HCT116 (cell line): ENCODE results near the gene CHST9. TPM values are rescaled to one million over a fixed set of nuclear protein-coding genes. Genes with fewer than 3 reads are reported as not detected.

Experiments
- ATAC-seq: fragments of 200-7000 bp; cut with Tn5 transposase; 2 replicates; pipeline ENCODE4 v1.9.1; 2020; ENCODE audit warnings: mild to moderate bottlenecking, moderate library complexity
- BruUV-seq: library from RNA; stranded (reverse); fragments of 400-500 nt; replicated peaks from 2 replicates; lab custom pipeline; 2021; lab: Mats Ljungman, UMichigan
- CTCF ChIA-PET: fragments of 300-600 bp; sonication (Branson Sonifier 250); formaldehyde crosslinking; loops from one replicate; lab custom pipeline; 2021; ENCODE audit warnings: antibody characterized with exemption; lab: Charles Lee
- POLR2A ChIA-PET: fragments of 300-600, 350-600 bp; sonication (Branson Sonifier 250); formaldehyde crosslinking; loops from one replicate; lab custom pipeline; 2021; ENCODE audit warnings: antibody characterized with exemption; lab: Charles Lee
- RAD21 ChIA-PET, 2 experiments: fragments of 300-600 bp; sonication (Branson Sonifier 250); formaldehyde crosslinking; loops; one replicate each; lab custom pipeline; 2023; ENCODE audit warnings: low total read pairs in 2 of 2; ENCODE audit not compliant: uncharacterized antibody in 2 of 2, unreplicated experiment in 2 of 2, low non-redundant PET in 1 of 2; lab: Charles Lee
- DNase-seq: peaks from one replicate; pipeline ENCODE4 v3.0.0-alpha.2; 2010; ENCODE audit warnings: low read depth, low spot score
- H2AFZ ChIP-seq: fragments of 200-600 bp; shearing (Covaris generic), sonication (generic); 2 replicates; pipeline ENCODE4 v1.6.1; 2017; ENCODE audit warnings: low read depth, mixed run types, mixed read lengths, antibody characterized with exemption, low read length; ENCODE audit not compliant: poor library complexity, severe bottlenecking
- H3K27ac ChIP-seq: 2 replicates; pipeline ENCODE4 v1.5.1; 2012; ENCODE audit warnings: low read depth, low read length
- H3K27me3 ChIP-seq: fragments of 200-600 bp; sonication (generic); 2 replicates; pipeline ENCODE4 v1.6.1; 2016; ENCODE audit warnings: mixed run types, low read length, mixed read lengths; ENCODE audit not compliant: insufficient read depth
- H3K36me3 ChIP-seq, 2 experiments: fragments of 200-500 bp in 1 of 2; fragments of 200-600 bp in 1 of 2; sonication (Bioruptor generic) in 1 of 2; sonication (generic) in 1 of 2; 2 replicates each; pipeline versions ENCODE4 v1.5.1 to v1.6.1; 2014 to 2016; ENCODE audit warnings: low read length in 2 of 2, inconsistent platforms in 1 of 2, mixed read lengths in 1 of 2, mixed run types in 1 of 2; ENCODE audit not compliant: insufficient read depth in 2 of 2, control insufficient read depth in 1 of 2
- H3K4me1 ChIP-seq, 2 experiments: fragments of 200-600 bp in 1 of 2; sonication (generic) in 1 of 2; 2 replicates each; pipeline versions ENCODE4 v1.5.1 to v1.6.1; 2012 to 2017; ENCODE audit warnings: low read length in 2 of 2, inconsistent platforms in 1 of 2, mild to moderate bottlenecking in 1 of 2, mixed read lengths in 1 of 2, mixed run types in 1 of 2, moderate library complexity in 1 of 2; ENCODE audit not compliant: insufficient read depth in 2 of 2, control insufficient read depth in 1 of 2
- H3K4me2 ChIP-seq: fragments of 200-600 bp; sonication (generic); 2 replicates; pipeline ENCODE4 v1.6.1; 2017; ENCODE audit warnings: mixed run types, low read length, mixed read lengths
- H3K4me3 ChIP-seq, 2 experiments: fragments of 200-600 bp in 1 of 2; sonication (generic) in 1 of 2; replicated peaks in 1 of 2; 2 replicates each; pipeline ENCODE4 v1.5.1; 2011 to 2016; ENCODE audit warnings: low read length in 2 of 2, control low read depth in 1 of 2, low read depth in 1 of 2, mild to moderate bottlenecking in 1 of 2, mixed read lengths in 1 of 2, mixed run types in 1 of 2
- H3K79me2 ChIP-seq: fragments of 200-600 bp; sonication (generic); 2 replicates; pipeline ENCODE4 v1.6.1; 2017; ENCODE audit warnings: mild to moderate bottlenecking, mixed run types, low read length, moderate library complexity, mixed read lengths; ENCODE audit not compliant: insufficient read depth
- H3K9ac ChIP-seq: fragments of 200-600 bp; sonication (generic); 2 replicates; pipeline ENCODE4 v1.6.1; 2016; ENCODE audit warnings: low read length, mixed read lengths
- H3K9me2 ChIP-seq: fragments of 200-600 bp; sonication (generic), shearing (Covaris generic); 2 replicates; pipeline ENCODE4 v1.6.1; 2017; ENCODE audit warnings: mixed run types, mild to moderate bottlenecking, moderate library complexity; ENCODE audit not compliant: insufficient read depth
- H3K9me3 ChIP-seq, 2 experiments: fragments of 200-500 bp in 1 of 2; fragments of 200-600 bp in 1 of 2; sonication (Bioruptor generic) in 1 of 2; sonication (generic) in 1 of 2; 2 replicates each; pipeline ENCODE4 v1.6.1; 2014 to 2017; ENCODE audit warnings: low read length in 2 of 2, mixed read lengths in 2 of 2, inconsistent platforms in 1 of 2, low read depth in 1 of 2, mild to moderate bottlenecking in 1 of 2, mixed run types in 1 of 2, moderate library complexity in 1 of 2; ENCODE audit not compliant: control insufficient read depth in 1 of 2, insufficient read depth in 1 of 2
- H4K20me1 ChIP-seq: fragments of 200-600 bp; sonication (generic), shearing (Covaris generic); 2 replicates; pipeline ENCODE4 v1.6.1; 2017; ENCODE audit warnings: mixed run types, mild to moderate bottlenecking, moderate library complexity; ENCODE audit not compliant: insufficient read depth
- EGR1 ChIP-seq: IDR thresholded peaks from 2 replicates; pipeline ENCODE4 v1.6.1; 2012; ENCODE audit warnings: low read depth
- ELF1 ChIP-seq: IDR thresholded peaks from 2 replicates; pipeline ENCODE4 v1.6.1; 2012; ENCODE audit warnings: low read depth, borderline replicate concordance
- EZH2phosphoT487 ChIP-seq: fragments of 200-600 bp; IDR thresholded peaks from 2 replicates; pipeline ENCODE4 v1.6.1; 2018; ENCODE audit warnings: antibody characterized with exemption, borderline replicate concordance
- FOSL1 ChIP-seq: IDR thresholded peaks from 2 replicates; pipeline ENCODE4 v1.6.1; 2012; ENCODE audit warnings: low read depth
- POLR2AphosphoS5 ChIP-seq: IDR thresholded peaks from 2 replicates; pipeline ENCODE4 v1.6.1; 2011; ENCODE audit warnings: mild to moderate bottlenecking, low read depth, low read length, moderate library complexity
- ZFX ChIP-seq: fragments of 450-650 bp; IDR thresholded peaks from 2 replicates; pipeline ENCODE4 v1.6.1; 2017
- intact Hi-C: fragments of 100-400 bp; cut with micrococcal nuclease; formaldehyde crosslinking; loops from 2 replicates; pipeline ENCODE4 v1.10.0; 2022
- total RNA-seq: library from RNA; stranded (reverse); gene quantifications from one replicate; pipeline ENCODE4 v1.2.1, GENCODE V29; 2021; ENCODE audit not compliant: unreplicated experiment
- TF ChIP-seq, protein P1 (sequence below): IDR thresholded peaks from 2 replicates; pipeline ENCODE4 v1.6.1; 2012; ENCODE audit warnings: low read depth
- TF ChIP-seq, protein P2 (sequence below), 3 experiments: fragments of 200-600 bp in 1 of 3; sonication (generic) in 1 of 3; IDR thresholded peaks in 2 of 3; conservative IDR thresholded peaks in 1 of 3; 2 replicates each; pipeline ENCODE4 v1.5.1; 2012 to 2017; ENCODE audit warnings: low read depth in 2 of 3, low read length in 2 of 3, antibody characterized with exemption in 1 of 3, borderline replicate concordance in 1 of 3, control low read depth in 1 of 3, mild to moderate bottlenecking in 1 of 3, mixed read lengths in 1 of 3, mixed run types in 1 of 3, moderate library complexity in 1 of 3; ENCODE audit not compliant: insufficient read depth in 1 of 3
- TF ChIP-seq, protein P3 (sequence below): IDR thresholded peaks from 2 replicates; pipeline ENCODE4 v1.6.1; 2011; ENCODE audit warnings: mild to moderate bottlenecking, low read length, moderate library complexity; ENCODE audit not compliant: insufficient replicate concordance; ENCODE audit errors: extremely low read depth

The CHST9 gene
- total RNA-seq, 1 experiment from 2014 or later, result not detected

DNA sequence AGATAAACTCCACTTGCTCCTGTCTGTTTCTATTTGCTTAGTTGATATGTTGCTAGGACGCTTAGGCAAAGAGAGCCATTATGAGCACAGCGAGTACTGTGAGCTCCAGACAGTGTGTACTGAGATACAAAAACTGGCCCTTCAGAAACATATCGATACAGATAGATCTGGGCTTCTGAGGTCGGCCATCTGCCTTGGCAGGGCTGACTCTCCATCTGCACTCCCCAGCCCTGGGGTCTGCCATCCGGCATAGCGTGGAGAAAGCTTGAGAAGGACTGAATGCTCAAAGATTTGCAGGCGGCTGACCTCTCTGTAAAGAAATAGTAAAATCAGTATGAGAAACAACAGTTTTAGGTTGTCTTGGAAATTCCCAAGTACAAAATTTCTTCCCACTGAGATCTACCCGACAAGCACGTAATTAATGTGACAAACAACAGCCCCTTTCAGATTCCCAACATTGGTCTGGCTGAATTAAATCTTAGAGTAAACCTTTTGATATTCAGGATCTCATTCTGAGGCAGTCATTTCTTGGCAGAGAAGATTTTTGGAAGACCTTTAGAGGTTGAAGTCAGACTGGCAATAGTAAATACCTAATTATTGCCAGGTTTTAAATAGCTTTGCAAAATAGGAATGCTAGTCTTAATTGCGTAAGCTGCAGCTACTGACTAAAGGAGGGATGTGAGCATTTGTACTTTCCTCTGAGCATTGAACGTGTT lies 127.4 kb downstream of the CHST9 start:
- Histone ChIP-seq H3K4me1 (no peaks in the 10 kb centered on the region), H3K27ac (no peak overlapping the region), H3K9ac (no peak overlapping the region), H3K9me3 (no peaks in the 10 kb centered on the region), H3K9me2 (no peaks in the 10 kb centered on the region), H3K27me3 (no peaks in the 10 kb centered on the region), H3K4me3 (no peak overlapping the region), H3K79me2 (no peaks in the 10 kb centered on the region), H2AFZ (no peak overlapping the region), H3K36me3 (no peaks in the 10 kb centered on the region), H4K20me1 (no peaks in the 10 kb centered on the region), H3K4me2 (no peak overlapping the region)
- ATAC-seq (no peak), DNase-seq (no peak)
- TF ChIP-seq POLR2AphosphoS5, result no peak
- TF ChIP-seq, protein P1, sequence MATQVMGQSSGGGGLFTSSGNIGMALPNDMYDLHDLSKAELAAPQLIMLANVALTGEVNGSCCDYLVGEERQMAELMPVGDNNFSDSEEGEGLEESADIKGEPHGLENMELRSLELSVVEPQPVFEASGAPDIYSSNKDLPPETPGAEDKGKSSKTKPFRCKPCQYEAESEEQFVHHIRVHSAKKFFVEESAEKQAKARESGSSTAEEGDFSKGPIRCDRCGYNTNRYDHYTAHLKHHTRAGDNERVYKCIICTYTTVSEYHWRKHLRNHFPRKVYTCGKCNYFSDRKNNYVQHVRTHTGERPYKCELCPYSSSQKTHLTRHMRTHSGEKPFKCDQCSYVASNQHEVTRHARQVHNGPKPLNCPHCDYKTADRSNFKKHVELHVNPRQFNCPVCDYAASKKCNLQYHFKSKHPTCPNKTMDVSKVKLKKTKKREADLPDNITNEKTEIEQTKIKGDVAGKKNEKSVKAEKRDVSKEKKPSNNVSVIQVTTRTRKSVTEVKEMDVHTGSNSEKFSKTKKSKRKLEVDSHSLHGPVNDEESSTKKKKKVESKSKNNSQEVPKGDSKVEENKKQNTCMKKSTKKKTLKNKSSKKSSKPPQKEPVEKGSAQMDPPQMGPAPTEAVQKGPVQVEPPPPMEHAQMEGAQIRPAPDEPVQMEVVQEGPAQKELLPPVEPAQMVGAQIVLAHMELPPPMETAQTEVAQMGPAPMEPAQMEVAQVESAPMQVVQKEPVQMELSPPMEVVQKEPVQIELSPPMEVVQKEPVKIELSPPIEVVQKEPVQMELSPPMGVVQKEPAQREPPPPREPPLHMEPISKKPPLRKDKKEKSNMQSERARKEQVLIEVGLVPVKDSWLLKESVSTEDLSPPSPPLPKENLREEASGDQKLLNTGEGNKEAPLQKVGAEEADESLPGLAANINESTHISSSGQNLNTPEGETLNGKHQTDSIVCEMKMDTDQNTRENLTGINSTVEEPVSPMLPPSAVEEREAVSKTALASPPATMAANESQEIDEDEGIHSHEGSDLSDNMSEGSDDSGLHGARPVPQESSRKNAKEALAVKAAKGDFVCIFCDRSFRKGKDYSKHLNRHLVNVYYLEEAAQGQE, result no peak
- TF ChIP-seq, protein P2, sequence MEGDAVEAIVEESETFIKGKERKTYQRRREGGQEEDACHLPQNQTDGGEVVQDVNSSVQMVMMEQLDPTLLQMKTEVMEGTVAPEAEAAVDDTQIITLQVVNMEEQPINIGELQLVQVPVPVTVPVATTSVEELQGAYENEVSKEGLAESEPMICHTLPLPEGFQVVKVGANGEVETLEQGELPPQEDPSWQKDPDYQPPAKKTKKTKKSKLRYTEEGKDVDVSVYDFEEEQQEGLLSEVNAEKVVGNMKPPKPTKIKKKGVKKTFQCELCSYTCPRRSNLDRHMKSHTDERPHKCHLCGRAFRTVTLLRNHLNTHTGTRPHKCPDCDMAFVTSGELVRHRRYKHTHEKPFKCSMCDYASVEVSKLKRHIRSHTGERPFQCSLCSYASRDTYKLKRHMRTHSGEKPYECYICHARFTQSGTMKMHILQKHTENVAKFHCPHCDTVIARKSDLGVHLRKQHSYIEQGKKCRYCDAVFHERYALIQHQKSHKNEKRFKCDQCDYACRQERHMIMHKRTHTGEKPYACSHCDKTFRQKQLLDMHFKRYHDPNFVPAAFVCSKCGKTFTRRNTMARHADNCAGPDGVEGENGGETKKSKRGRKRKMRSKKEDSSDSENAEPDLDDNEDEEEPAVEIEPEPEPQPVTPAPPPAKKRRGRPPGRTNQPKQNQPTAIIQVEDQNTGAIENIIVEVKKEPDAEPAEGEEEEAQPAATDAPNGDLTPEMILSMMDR (IDR thresholded peaks at IDR 0.05 in 2 of 3, conservative IDR thresholded peaks at IDR 0.05 in 1 of 3; ENCODE audit: borderline replicate concordance in 1 of 3, insufficient read depth in 1 of 3, low read depth in 2 of 3, low read length in 2 of 3), result no peak
- TF ChIP-seq EGR1, result no peak
- no peak for TF ChIP-seq EZH2phosphoT487
- TF ChIP-seq, protein P3, sequence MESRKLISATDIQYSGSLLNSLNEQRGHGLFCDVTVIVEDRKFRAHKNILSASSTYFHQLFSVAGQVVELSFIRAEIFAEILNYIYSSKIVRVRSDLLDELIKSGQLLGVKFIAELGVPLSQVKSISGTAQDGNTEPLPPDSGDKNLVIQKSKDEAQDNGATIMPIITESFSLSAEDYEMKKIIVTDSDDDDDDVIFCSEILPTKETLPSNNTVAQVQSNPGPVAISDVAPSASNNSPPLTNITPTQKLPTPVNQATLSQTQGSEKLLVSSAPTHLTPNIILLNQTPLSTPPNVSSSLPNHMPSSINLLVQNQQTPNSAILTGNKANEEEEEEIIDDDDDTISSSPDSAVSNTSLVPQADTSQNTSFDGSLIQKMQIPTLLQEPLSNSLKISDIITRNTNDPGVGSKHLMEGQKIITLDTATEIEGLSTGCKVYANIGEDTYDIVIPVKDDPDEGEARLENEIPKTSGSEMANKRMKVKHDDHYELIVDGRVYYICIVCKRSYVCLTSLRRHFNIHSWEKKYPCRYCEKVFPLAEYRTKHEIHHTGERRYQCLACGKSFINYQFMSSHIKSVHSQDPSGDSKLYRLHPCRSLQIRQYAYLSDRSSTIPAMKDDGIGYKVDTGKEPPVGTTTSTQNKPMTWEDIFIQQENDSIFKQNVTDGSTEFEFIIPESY, result no peak
- no peak for TF ChIP-seq FOSL1
- no peak for TF ChIP-seq ELF1
- no peak for TF ChIP-seq ZFX
- ChIA-PET CTCF (no interaction called here), POLR2A (no interaction called here), RAD21 (no interaction called here)
- BruUV-seq, result no TSS peak
- intact Hi-C loops, result no loop called here
